H1 (cell line): Measurements from ENCODE around the gene SHCBP1. TPM values are rescaled to one million over a fixed set of nuclear protein-coding genes. Genes with fewer than 3 reads are reported as not detected.
A peak's percentile ranks its signal among the peaks of the same experiment; 100 is the strongest.

Source experiments
- CTCF ChIA-PET: fragments of 300-600 bp; sonication (Branson Sonifier 250); formaldehyde crosslinking; loops from one replicate; lab custom pipeline; 2021; ENCODE audit not compliant: partially characterized antibody; lab: Charles Lee
- POLR2A ChIA-PET: fragments of 300-600 bp; sonication (Branson Sonifier 250); formaldehyde crosslinking; loops from one replicate; lab custom pipeline; 2021; ENCODE audit warnings: inconsistent platforms; ENCODE audit not compliant: partially characterized antibody; lab: Charles Lee
- DNase-seq, 2 experiments: peaks; one replicate each; pipeline versions ENCODE4 v3.0.0 to v3.0.0-alpha.2; 2010 to 2022; ENCODE audit warnings: low spot score in 2 of 2, low read depth in 1 of 2, mixed read lengths in 1 of 2
- FAIRE-seq: peaks from 2 replicates; lab custom pipeline; 2011; peaks lifted over from hg19 to GRCh38; lab: Jason Lieb, UNC
- H2AFZ ChIP-seq: 2 replicates; pipeline ENCODE4 v1.8.1; 2012; ENCODE audit warnings: low read length, inconsistent platforms
- H2AK5ac ChIP-seq: 2 replicates; pipeline ENCODE4 v1.6.1; 2013; ENCODE audit warnings: low read depth, low read length
- H2BK120ac ChIP-seq: replicated peaks from 2 replicates; pipeline ENCODE3; 2013; ENCODE audit warnings: low read depth, low read length, inconsistent platforms
- H2BK12ac ChIP-seq: 2 replicates; pipeline ENCODE4 v1.6.1; 2013; ENCODE audit warnings: low read depth, low read length
- H2BK15ac ChIP-seq: 2 replicates; pipeline ENCODE4 v1.6.1; 2013; ENCODE audit warnings: low read length
- H2BK20ac ChIP-seq: 2 replicates; pipeline ENCODE4 v1.6.1; 2013; ENCODE audit warnings: low read length
- H2BK5ac ChIP-seq: 2 replicates; pipeline ENCODE4 v1.6.1; 2013; ENCODE audit warnings: low read depth, low read length
- H3K14ac ChIP-seq: 2 replicates; pipeline ENCODE4 v1.6.1; 2013; ENCODE audit warnings: inconsistent platforms; ENCODE audit not compliant: insufficient read length
- H3K18ac ChIP-seq: 2 replicates; pipeline ENCODE4 v1.6.1; 2013; ENCODE audit warnings: low read length; ENCODE audit errors: extremely low read depth
- H3K23ac ChIP-seq: 2 replicates; pipeline ENCODE4 v1.6.1; 2013; ENCODE audit warnings: inconsistent platforms; ENCODE audit not compliant: insufficient read length
- H3K23me2 ChIP-seq: 2 replicates; pipeline ENCODE4 v1.6.1; 2013; ENCODE audit warnings: low read depth, low read length
- H3K27ac ChIP-seq: 2 replicates; pipeline ENCODE4 v1.6.1; 2011; ENCODE audit warnings: low read depth, low read length, inconsistent platforms
- H3K27me3 ChIP-seq, 4 experiments: replicated peaks in 1 of 4; 1 replicate in 1 of 4; 2 replicates in 3 of 4; pipeline versions ENCODE4 v1.6.1 to v1.8.1; 2011 to 2013; ENCODE audit warnings: low read length in 3 of 4, mild to moderate bottlenecking in 3 of 4, inconsistent platforms in 2 of 4, mixed read lengths in 2 of 4, moderate library complexity in 1 of 4; ENCODE audit not compliant: control insufficient read depth in 3 of 4, insufficient read depth in 3 of 4; ENCODE audit errors: extremely low read depth in 1 of 4
- H3K36me3 ChIP-seq, 4 experiments: 2 replicates each; pipeline versions ENCODE4 v1.6.1 to v1.8.1; 2011 to 2013; ENCODE audit warnings: mild to moderate bottlenecking in 4 of 4, low read length in 3 of 4, moderate library complexity in 2 of 4, control low read depth in 1 of 4, inconsistent platforms in 1 of 4; ENCODE audit not compliant: insufficient read depth in 4 of 4, control insufficient read depth in 2 of 4
- H3K4ac ChIP-seq: replicated peaks from 2 replicates; pipeline ENCODE3; 2013; ENCODE audit warnings: low read length, low read depth, mixed read lengths, inconsistent platforms; ENCODE audit not compliant: insufficient read length
- H3K4me1 ChIP-seq, 4 experiments: replicated peaks in 1 of 4; 1 replicate in 1 of 4; 2 replicates in 3 of 4; pipeline versions ENCODE4 v1.6.1 to v1.8.1; 2011 to 2013; ENCODE audit warnings: low read length in 3 of 4, inconsistent platforms in 2 of 4, mixed read lengths in 1 of 4; ENCODE audit not compliant: insufficient read depth in 4 of 4, control insufficient read depth in 3 of 4
- H3K4me2 ChIP-seq, 2 experiments: 2 replicates each; pipeline versions ENCODE4 v1.6.1 to v1.8.1; 2011 to 2013; ENCODE audit warnings: low read depth in 2 of 2, low read length in 2 of 2, control low read depth in 1 of 2, inconsistent platforms in 1 of 2, mild to moderate bottlenecking in 1 of 2; ENCODE audit not compliant: insufficient read depth in 1 of 2
- H3K4me3 ChIP-seq, 4 experiments: fragments of 200-600, 300-600 bp in 1 of 4; sonication (generic), shearing (Covaris generic), sonication (Bioruptor Twin) in 1 of 4; 2 replicates each; pipeline versions ENCODE4 v1.5.1 to v1.8.1; 2011 to 2016; ENCODE audit warnings: low read length in 4 of 4, low read depth in 3 of 4, control low read depth in 2 of 4, inconsistent platforms in 2 of 4, mild to moderate bottlenecking in 2 of 4, mixed read lengths in 1 of 4, moderate library complexity in 1 of 4; ENCODE audit not compliant: insufficient read depth in 2 of 4; ENCODE audit errors: extremely low read depth in 1 of 4
- H3K56ac ChIP-seq: replicated peaks from 2 replicates; pipeline ENCODE3; 2013; ENCODE audit warnings: low read depth, mild to moderate bottlenecking, mixed read lengths, low read length, inconsistent platforms; ENCODE audit not compliant: insufficient read length
- H3K79me1 ChIP-seq: 2 replicates; pipeline ENCODE4 v1.6.1; 2013; ENCODE audit warnings: low read depth, low read length, control low read depth
- H3K79me2 ChIP-seq, 2 experiments: 2 replicates each; pipeline versions ENCODE4 v1.6.1 to v1.8.1; 2012 to 2013; ENCODE audit warnings: low read length in 2 of 2, mild to moderate bottlenecking in 2 of 2, inconsistent platforms in 1 of 2; ENCODE audit not compliant: insufficient read depth in 2 of 2, control insufficient read depth in 1 of 2
- H3K9ac ChIP-seq, 4 experiments: replicated peaks in 1 of 4; 1 replicate in 1 of 4; 2 replicates in 3 of 4; pipeline versions ENCODE4 v1.6.1 to v1.8.1; 2011 to 2013; ENCODE audit warnings: low read depth in 3 of 4, low read length in 3 of 4, control low read depth in 2 of 4, mild to moderate bottlenecking in 2 of 4, moderate library complexity in 2 of 4, inconsistent platforms in 1 of 4; ENCODE audit errors: extremely low read depth in 1 of 4
- H3K9me3 ChIP-seq, 2 experiments: 2 replicates each; pipeline versions ENCODE4 v1.6.1 to v1.8.1; 2012 to 2013; ENCODE audit warnings: mild to moderate bottlenecking in 2 of 2, moderate library complexity in 2 of 2, control low read depth in 1 of 2, inconsistent platforms in 1 of 2, low read depth in 1 of 2, low read length in 1 of 2, mixed read lengths in 1 of 2; ENCODE audit not compliant: insufficient read depth in 2 of 2
- H4K20me1 ChIP-seq, 2 experiments: replicated peaks in 1 of 2; 2 replicates each; pipeline versions ENCODE3 to v1.8.1; 2011 to 2013; ENCODE audit warnings: inconsistent platforms in 2 of 2, low read length in 2 of 2, mild to moderate bottlenecking in 1 of 2; ENCODE audit not compliant: insufficient read depth in 2 of 2, control insufficient read depth in 1 of 2
- H4K5ac ChIP-seq: 2 replicates; pipeline ENCODE4 v1.6.1; 2013; ENCODE audit warnings: low read length, low read depth, mixed read lengths, inconsistent platforms; ENCODE audit not compliant: insufficient read length
- H4K8ac ChIP-seq: 2 replicates; pipeline ENCODE4 v1.8.0; 2013; ENCODE audit warnings: mild to moderate bottlenecking, moderate library complexity, low read length, inconsistent platforms; ENCODE audit not compliant: insufficient read depth; ENCODE audit errors: extremely low read depth
- H4K91ac ChIP-seq: replicated peaks from 2 replicates; pipeline ENCODE3; 2013; ENCODE audit warnings: low read length, mixed read lengths, inconsistent platforms; ENCODE audit not compliant: insufficient read length
- ASH2L ChIP-seq: fragments of 200-600, 300-600 bp; sonication (generic); IDR thresholded peaks from one replicate; pipeline ENCODE4 v1.7.1; 2017; ENCODE audit warnings: low read length
- ATF2 ChIP-seq: IDR thresholded peaks from 2 replicates; pipeline ENCODE4 v1.6.1; 2012; ENCODE audit warnings: low read length, inconsistent platforms
- CEBPB ChIP-seq: IDR thresholded peaks from 2 replicates; pipeline ENCODE4 v1.6.1; 2012; ENCODE audit warnings: low read depth, low read length
- E2F6 ChIP-seq: IDR thresholded peaks from 2 replicates; pipeline ENCODE4 v1.6.1; 2012; ENCODE audit warnings: inconsistent platforms
- FOSL1 ChIP-seq: IDR thresholded peaks from 2 replicates; pipeline ENCODE4 v1.6.1; 2011; ENCODE audit warnings: mild to moderate bottlenecking, low read depth, low read length, moderate library complexity; ENCODE audit not compliant: insufficient read depth
- JUND ChIP-seq: IDR thresholded peaks from 2 replicates; pipeline ENCODE4 v1.6.1; 2011; ENCODE audit warnings: mild to moderate bottlenecking, improper control_type of control experiment, low read length
- KDM5A ChIP-seq: fragments of 200-600 bp; IDR thresholded peaks from 2 replicates; pipeline ENCODE4 v1.7.1; 2012; ENCODE audit warnings: mild to moderate bottlenecking, low read length, inconsistent platforms, mixed read lengths
- NRF1 ChIP-seq: IDR thresholded peaks from 2 replicates; pipeline ENCODE4 v1.6.1; 2011; ENCODE audit warnings: mild to moderate bottlenecking, low read depth, low read length, improper control_type of control experiment
- RXRA ChIP-seq: IDR thresholded peaks from 2 replicates; pipeline ENCODE4 v1.6.1; 2011; ENCODE audit warnings: low read depth, mild to moderate bottlenecking, low read length, moderate library complexity; ENCODE audit not compliant: insufficient read depth
- SIX5 ChIP-seq: IDR thresholded peaks from 2 replicates; pipeline ENCODE4 v1.6.1; 2011; ENCODE audit warnings: mild to moderate bottlenecking, low read depth, low read length
- SP1 ChIP-seq: IDR thresholded peaks from 2 replicates; pipeline ENCODE4 v1.6.1; 2011; ENCODE audit warnings: low read depth, low read length
- TAF7 ChIP-seq: optimal IDR thresholded peaks from 2 replicates; pipeline ENCODE3; 2011; ENCODE audit warnings: low read depth, mild to moderate bottlenecking, inconsistent platforms, low read length, moderate library complexity, borderline replicate concordance
- TEAD4 ChIP-seq: IDR thresholded peaks from 2 replicates; pipeline ENCODE4 v1.6.1; 2012; ENCODE audit warnings: low read depth, low read length, inconsistent platforms, mixed read lengths
- WGBS, 2 experiments: shearing (Covaris generic) in 1 of 2; methylation state at CpG; one replicate each; pipeline versions ENCODE4 v1.1.6 to v1.1.7; 2013 to 2015; ENCODE audit warnings: low lambda C conversion rate in 2 of 2, mixed read lengths in 2 of 2, inconsistent platforms in 1 of 2, low coverage in 1 of 2, missing lambda C conversion rate in 1 of 2; ENCODE audit not compliant: insufficient replicate concordance in 2 of 2, insufficient coverage in 1 of 2, insufficient read length in 1 of 2; ENCODE audit errors: extremely low coverage in 1 of 2, missing lambda C conversion rate in 1 of 2; 5-methylcytosine and 5-hydroxymethylcytosine counted together
- polyA plus RNA-seq, 7 experiments: library from polyadenylated mRNA; depleted of rRNA in 3 of 7; stranded (reverse) in 5 of 7; unstranded in 2 of 7; fragments of >200 nt in 5 of 7; fragments of 200-250 nt in 2 of 7; gene quantifications; 1 replicate in 5 of 7; 2 replicates in 1 of 7; 4 replicates in 1 of 7; pipeline versions ENCODE4 v1.2.1 to v1.2.3, GENCODE V29; 2011 to 2013; ENCODE audit warnings: missing spikeins in 2 of 7, mixed read lengths in 2 of 7
- total RNA-seq: library from RNA; stranded (reverse); fragmentation: NEBNext Ultra II Directional; extraction: Animal tissue kit (Norgen Biotek cat#: 25700); gene quantifications from 2 replicates; pipeline ENCODE4 v1.2.1, GENCODE V29; 2021

Gene SHCBP1
- total and polyA plus RNA-seq, 2 of the 8 experiments (the other 6 are each of a cell fraction or from before 2014, with no cell fraction given): 5.7 to 14.8 TPM

- DNase-seq (no peak), FAIRE-seq (no peak)
- Histone ChIP-seq H4K8ac (no peak overlapping the region), H3K36me3 (no peaks in the 10 kb centered on the region), H3K23me2 (no peaks in the 10 kb centered on the region; the same call in 1 of the 2 replicates), H4K5ac (no peak overlapping the region), H3K9ac (no peak overlapping the region), H2AK5ac (no peak overlapping the region), H2AFZ (no peak overlapping the region; the same call in 1 of the 2 replicates), H3K27ac (no peak overlapping the region), H3K79me2 (no peaks in the 10 kb centered on the region), H2BK12ac (peak overlapping the region; percentile 85; the same call in 1 of the 2 replicates), H4K20me1 (peaks cover 0 to 2% of the 10 kb centered on the region in 2 experiments), H3K56ac (no peak overlapping the region), H3K18ac (no peak overlapping the region), H3K79me1 (no peaks in the 10 kb centered on the region), H2BK5ac (no peak overlapping the region), H3K4me3 (no peak overlapping the region), H3K27me3 (no peaks in the 10 kb centered on the region), H3K4ac (no peak overlapping the region), H2BK120ac (no peak overlapping the region), H3K4me1 (no peaks in the 10 kb centered on the region; a peak in 1 of 7 replicates), H3K14ac (no peak overlapping the region), H2BK20ac (no peak overlapping the region), H3K9me3 (no peaks in the 10 kb centered on the region), H4K91ac (no peak overlapping the region), H3K4me2 (no peak overlapping the region), H2BK15ac (no peak overlapping the region), H3K23ac (no peak overlapping the region)
- WGBS, 2 experiments: 90% methylated on average over 13 of the region's 13 CpGs; no CpG with 5 or more reads in 1 of the 2 experiments
- POLR2A ChIA-PET: no interaction called here
- CTCF ChIA-PET: interaction anchor here (0.8 kb wide), 1 partner anchor 11 kb away, joined by 3 read pairs; no protein-coding TSS in a partner anchor
- TF ChIP-seq ASH2L (no peak), SIX5 (no peak), TEAD4 (no peak), FOSL1 (no peak), NRF1 (no peak), CEBPB (no peak), SP1 (no peak), JUND (no peak), TAF7 (no peak), ATF2 (no peak), E2F6 (no peak), RXRA (no peak), KDM5A (no peak)
These were observed 47.4 kb downstream of the SHCBP1 start for GRCh38 chr16:46573834-46574159.
